IPS-18a (cell line): ENCODE results near the gene LCN9.

Experiments used
- H3K27ac ChIP-seq: one replicate; pipeline ENCODE4 v1.5.1; 2013; ENCODE audit warnings: low read length
- H3K27me3 ChIP-seq: one replicate; pipeline ENCODE4 v1.6.1; 2013; ENCODE audit warnings: mild to moderate bottlenecking, low read length; ENCODE audit not compliant: control insufficient read depth, insufficient read depth
- H3K36me3 ChIP-seq: one replicate; pipeline ENCODE4 v1.6.1; 2013; ENCODE audit warnings: low read depth, low read length; ENCODE audit not compliant: control insufficient read depth
- H3K4me1 ChIP-seq: one replicate; pipeline ENCODE4 v1.6.1; 2013; ENCODE audit warnings: low read depth, low read length; ENCODE audit not compliant: control insufficient read depth
- H3K4me3 ChIP-seq: one replicate; pipeline ENCODE4 v1.5.1; 2013; ENCODE audit warnings: low read length
- H3K9ac ChIP-seq: one replicate; pipeline ENCODE4 v1.6.1; 2013; ENCODE audit warnings: mild to moderate bottlenecking, low read length, moderate library complexity
- H3K9me3 ChIP-seq: one replicate; pipeline ENCODE4 v1.6.1; 2013; ENCODE audit warnings: low read depth, low read length; ENCODE audit not compliant: control insufficient read depth

LCN9 gene, protein sequence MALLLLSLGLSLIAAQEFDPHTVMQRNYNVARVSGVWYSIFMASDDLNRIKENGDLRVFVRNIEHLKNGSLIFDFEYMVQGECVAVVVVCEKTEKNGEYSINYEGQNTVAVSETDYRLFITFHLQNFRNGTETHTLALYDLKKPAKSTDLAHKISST

DNA sequence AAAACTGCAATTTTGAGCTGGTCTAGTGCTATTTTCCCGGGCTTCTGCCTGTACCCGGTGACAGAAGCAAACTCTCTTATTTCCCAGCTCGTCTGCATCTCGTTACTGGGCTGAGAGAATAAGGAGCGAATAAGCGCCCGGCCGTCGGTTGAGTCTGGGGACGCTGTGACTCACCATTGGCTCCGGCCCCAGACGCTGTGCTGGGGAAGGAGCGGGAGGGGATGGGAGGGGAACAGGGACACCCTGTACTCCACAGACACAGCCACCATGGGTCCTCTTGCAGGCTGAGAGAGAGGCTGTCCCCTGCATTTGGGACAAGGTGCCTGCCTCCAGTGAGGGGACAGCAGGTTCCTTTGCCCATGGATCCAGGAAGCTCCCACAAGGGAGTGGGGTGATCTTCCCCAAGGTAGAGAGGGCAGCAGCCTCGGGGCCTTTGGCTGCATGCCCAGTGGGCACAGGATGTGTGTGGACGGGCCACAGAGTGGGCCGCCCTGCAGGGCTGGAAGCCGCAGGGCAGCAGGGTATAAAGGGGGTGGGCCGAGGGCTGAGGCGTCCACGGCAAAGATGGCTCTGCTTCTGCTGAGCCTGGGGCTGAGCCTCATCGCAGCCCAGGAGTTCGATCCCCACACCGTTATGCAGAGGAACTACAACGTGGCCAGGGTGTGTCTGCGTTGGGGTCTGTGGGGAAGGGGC, at the start of gene LCN9:
TSS of gene LCN9 (plus strand) at position 552 of the 693 bp plus-strand sequence. CDS start at position 565, 13 bp downstream.
- no peak within 1 kb of the TSS for H3K27ac ChIP-seq
- H3K36me3 ChIP-seq = no peaks in the 10 kb centered on the region
- no peak within 1 kb of the TSS for H3K4me3 ChIP-seq
- H3K9ac ChIP-seq = no peak within 1 kb of the TSS
- H3K27me3 ChIP-seq = no peaks in the 10 kb centered on the region
- no peaks in the 10 kb centered on the region for H3K9me3 ChIP-seq
- peaks cover 2% of the 10 kb centered on the region for H3K4me1 ChIP-seq

DNA sequence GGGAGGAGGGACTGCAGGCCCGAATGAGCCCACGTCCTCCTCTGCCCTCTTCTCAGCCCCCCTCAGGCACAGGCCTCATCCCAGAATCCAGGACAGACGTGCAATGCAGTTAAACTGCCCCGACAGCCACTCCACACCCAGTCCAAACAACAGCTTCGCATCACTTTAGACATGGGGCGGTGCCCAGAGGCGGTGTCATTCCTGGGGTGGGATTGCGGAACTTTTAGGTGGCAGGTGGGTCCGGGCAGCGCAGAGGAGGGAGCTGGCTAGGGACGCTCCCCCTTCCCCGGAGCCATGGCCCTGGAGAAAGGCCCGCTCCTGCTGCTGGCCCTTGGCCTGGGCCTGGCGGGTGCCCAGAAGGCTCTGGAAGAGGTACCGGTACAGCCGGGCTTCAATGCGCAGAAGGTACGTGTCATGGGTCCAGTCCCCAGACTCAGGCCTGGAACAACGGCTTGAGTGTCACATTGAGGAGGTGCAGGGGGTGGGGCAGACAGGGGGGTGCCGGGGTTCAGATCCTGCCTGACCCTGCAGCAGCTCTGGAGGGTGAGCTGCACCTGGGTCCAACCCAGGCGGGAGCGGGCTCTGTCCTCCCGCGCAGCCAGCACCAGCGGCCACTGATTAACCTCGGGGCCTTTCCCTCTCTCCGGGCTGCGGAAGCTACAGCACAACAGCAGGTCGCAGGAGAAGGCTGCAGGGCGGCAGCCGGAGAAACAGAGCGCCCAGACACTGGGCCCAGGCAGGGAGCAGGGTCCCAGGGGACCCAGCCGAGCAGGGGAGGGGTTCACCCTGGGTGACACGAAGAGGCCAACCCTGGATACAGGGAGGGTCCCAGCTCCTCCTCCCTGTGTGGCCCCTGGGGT, 48.9 kb upstream of the LCN9 start:
- Histone ChIP-seq H3K4me3 (no peak overlapping the region), H3K4me1 (no peaks in the 10 kb centered on the region), H3K36me3 (no peaks in the 10 kb centered on the region), H3K9me3 (no peaks in the 10 kb centered on the region), H3K27ac (no peak overlapping the region), H3K27me3 (no peaks in the 10 kb centered on the region), H3K9ac (no peak overlapping the region)

DNA sequence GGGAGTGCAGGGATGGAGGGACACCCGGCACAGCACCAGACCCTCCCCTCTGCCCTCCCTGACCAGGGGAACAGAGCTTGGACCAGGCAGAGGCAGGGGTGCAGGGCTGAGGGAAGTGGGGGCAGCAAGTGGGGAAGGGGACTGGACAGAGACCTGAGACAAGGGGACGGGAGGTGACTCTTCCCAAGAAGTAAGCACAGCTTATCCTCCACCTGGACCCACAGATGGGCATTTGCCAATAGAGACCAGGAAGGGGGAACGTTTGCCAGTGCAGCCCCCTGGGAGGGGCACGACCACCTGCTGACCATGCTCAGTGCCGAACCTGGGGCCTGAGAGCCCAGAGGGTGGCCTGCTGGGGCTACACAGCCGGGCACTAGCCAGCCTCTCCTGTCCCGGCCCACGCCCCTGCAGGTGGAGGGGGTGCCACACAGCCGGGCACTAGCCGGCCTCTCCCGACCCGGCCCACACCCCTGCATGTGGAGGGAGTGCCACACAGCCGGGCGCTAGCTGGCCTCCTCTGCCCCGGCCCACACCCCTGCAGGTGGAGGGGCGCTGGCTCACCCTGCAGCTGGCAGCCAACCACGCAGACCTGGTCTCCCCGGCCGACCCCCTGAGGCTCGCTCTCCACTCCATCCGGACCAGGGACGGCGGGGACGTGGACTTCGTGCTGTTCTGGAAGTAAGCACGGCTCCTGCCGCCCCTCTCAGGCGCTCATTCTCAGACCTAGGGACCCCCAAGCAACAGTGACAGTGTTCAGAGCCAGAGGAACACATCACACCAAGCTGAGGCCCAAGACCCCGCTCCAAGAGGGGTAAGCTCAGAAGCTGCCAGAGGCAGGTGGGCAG, 48.1 kb upstream of the LCN9 start:
- H3K27me3 ChIP-seq = no peaks in the 10 kb centered on the region
- no peak overlapping the region for H3K27ac ChIP-seq
- no peak overlapping the region for H3K4me3 ChIP-seq
- H3K4me1 ChIP-seq = no peaks in the 10 kb centered on the region
- no peaks in the 10 kb centered on the region for H3K36me3 ChIP-seq
- H3K9me3 ChIP-seq = no peaks in the 10 kb centered on the region
- H3K9ac ChIP-seq = no peak overlapping the region

DNA sequence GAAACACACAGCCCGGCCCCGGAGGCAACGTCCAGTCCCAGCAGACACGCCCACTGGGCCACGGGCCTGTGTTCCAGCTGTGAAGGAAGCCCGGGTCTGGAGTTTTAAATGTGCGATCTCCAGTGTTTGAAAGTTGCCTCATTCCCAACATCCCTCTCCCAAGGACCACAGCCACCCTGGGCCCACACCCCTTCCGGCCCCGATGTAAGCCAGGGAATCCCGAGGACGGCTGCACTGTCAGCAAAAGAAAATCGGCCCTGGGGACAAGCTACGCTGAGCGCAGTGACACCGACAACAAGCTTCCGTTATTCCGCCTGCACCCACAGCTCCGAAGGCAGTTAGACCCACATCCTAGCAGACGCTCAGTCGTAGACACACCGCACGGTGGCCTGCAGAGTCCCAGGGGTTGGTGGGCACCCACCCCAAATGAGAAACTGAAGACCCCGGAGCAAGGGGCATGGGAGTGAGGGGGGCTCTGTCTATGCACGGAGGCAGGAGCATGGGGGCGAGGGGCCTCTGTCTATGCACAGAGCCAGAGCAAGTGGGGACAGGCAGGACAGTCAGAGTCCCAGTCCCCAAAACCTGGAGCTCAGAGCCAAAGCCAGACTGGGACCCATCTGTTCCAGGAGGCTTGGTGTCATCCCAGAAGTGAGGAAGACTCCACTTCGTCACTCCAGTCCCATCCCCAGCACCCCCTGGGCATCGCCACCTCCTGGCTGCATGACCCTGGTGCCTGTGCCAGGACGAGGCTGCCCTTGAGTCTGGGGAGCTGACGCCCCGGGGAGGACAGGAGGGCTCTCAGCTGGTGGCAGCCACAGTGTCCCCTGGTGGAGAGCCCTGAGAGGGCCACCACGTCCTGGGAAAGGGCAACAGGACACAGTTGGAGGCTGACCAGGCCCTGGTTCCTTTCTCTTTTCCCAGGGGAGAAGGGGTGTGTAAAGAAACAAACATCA, 47.2 kb upstream of the LCN9 start:
- Histone ChIP-seq H3K27me3 (no peaks in the 10 kb centered on the region), H3K36me3 (no peaks in the 10 kb centered on the region), H3K27ac (no peak overlapping the region), H3K4me1 (no peaks in the 10 kb centered on the region), H3K9ac (no peak overlapping the region), H3K4me3 (no peak overlapping the region), H3K9me3 (no peaks in the 10 kb centered on the region)

DNA sequence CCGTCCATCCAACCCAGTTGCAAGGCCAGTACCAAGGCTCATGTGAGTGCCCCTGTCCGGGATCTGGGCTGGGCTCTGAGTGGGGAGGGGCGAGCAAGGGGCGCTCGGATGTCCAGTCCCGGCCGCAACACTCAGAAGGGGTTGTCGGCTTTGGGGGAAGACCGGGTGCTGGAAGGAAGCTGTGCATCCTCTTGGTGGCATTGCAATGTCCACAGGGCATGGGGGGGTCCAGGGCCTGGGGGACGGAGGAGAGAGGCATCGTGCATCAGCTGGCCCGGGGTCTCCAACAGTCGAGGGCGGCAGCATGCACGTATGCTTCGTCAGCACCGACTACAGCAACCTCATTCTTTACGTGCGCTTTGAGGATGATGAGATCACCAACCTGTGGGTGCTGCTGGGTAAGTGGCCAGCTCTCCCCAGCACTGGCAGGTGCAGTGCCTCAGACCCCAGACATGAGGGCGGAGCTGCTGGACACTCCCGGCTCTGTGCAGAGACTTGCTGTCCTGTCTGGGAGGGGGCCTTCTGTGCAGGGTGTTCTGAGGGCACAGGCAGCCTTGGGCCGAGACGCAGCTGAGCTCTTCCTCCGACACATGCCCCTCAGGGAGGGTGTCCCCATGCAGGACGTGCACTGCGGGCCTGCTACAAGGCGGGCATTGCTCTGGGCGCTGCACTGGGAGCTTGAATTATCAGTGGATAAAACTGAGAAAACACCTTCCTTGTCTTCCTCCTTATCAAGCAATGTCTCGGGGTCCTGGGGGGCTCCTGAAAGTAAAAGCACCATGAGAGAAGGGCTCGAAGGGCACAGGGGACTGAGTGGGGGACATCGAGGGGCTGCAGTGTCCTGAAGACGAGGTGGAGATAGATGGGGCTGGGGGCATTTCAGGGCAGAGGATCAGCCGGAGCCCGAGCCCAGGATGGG, 46.2 kb upstream of the LCN9 start:
- Histone ChIP-seq H3K9ac (no peak overlapping the region), H3K4me1 (no peaks in the 10 kb centered on the region), H3K36me3 (no peaks in the 10 kb centered on the region), H3K4me3 (no peak overlapping the region), H3K9me3 (no peaks in the 10 kb centered on the region), H3K27me3 (no peaks in the 10 kb centered on the region), H3K27ac (no peak overlapping the region)

DNA sequence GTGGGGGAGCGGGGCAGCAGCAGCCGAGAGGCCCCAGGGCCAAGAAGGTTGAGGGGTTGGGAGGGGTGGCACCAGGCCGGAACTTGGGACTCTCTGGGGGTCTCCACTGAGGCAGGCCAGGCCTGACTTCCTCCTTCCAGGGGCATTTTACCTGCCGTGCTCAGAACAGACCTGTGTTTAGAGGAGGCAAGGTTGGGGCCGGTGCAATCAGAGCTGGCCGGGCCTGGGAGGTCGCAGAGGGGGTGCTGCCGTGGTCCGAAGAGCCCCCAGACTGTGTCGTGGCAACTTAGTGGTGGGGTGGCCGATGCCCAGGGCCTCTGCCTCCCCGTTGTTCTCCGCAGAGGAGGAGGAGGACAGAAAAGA, 45.6 kb upstream of the LCN9 start:
- Histone ChIP-seq H3K4me3 (no peak overlapping the region), H3K4me1 (no peaks in the 10 kb centered on the region), H3K9ac (no peak overlapping the region), H3K27ac (no peak overlapping the region), H3K27me3 (no peaks in the 10 kb centered on the region), H3K9me3 (no peaks in the 10 kb centered on the region), H3K36me3 (no peaks in the 10 kb centered on the region)

DNA sequence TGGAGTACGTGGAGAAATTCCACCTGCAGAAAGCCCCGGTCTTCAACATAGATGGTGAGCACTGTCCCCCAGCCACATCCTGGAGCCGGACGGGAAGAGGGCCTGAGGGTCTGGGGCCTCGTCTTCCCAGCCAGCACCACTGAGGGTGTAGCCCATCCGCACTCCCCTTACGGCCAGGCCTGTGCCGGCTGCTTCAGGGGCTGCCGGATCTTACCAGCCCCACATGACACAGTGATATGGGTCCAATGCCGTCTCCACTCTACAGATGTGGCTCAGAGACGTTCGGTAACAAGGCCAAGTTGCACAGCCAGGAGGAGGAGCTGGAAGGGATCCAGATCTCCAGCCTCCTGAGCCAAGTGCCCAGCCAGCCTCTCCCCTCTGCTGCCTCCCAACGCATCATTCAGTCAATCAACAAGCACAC, 45.1 kb upstream of the LCN9 start:
- Histone ChIP-seq H3K27me3 (no peaks in the 10 kb centered on the region), H3K4me1 (no peaks in the 10 kb centered on the region)

DNA sequence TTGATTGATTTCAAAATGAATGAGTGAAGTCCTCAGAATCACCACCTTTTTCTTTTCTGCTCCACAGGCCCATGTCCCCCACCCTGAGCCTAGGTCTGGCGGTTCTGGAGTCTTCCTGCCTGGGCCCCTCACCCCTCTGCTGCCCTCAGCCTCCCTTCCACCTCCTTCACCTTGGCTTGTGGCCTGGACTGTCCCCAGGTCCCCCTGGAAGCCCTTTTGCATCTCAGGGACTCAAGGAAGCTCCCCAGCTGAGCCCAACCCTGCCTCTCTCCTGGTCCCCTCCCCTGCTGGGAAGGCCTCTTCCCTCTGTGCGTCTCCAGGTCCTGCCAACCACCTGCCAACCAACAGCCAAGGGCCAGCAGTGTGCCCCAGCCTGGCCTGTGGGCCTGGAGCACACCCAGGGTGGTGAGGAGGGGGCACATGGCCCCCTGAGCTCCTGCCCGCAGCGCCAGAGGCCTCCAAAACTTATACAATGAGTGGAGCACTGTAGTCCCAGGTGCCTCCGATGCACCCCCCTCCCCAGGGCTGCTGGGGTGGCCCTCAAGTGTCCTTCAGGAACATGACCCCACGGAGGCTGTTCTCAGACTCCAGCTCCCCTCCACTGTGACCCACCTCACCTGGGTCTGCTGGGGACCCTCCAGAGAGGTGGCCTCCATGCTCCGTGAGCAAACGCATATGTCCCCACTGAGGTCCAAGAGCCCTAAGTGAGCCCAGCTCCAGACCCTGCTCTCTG, 44.1 kb upstream of the LCN9 start:
- no peak overlapping the region for H3K27ac ChIP-seq
- no peak overlapping the region for H3K9ac ChIP-seq
- H3K4me3 ChIP-seq = no peak overlapping the region
- H3K36me3 ChIP-seq = no peaks in the 10 kb centered on the region
- H3K9me3 ChIP-seq = no peaks in the 10 kb centered on the region
- H3K4me1 ChIP-seq = no peaks in the 10 kb centered on the region
- H3K27me3 ChIP-seq = no peaks in the 10 kb centered on the region

More for the DNA sequence above, 45.1 kb upstream of the LCN9 start:
- no peak overlapping the region for H3K9ac ChIP-seq
- H3K4me3 ChIP-seq = no peak overlapping the region
- H3K27ac ChIP-seq = no peak overlapping the region
- no peaks in the 10 kb centered on the region for H3K36me3 ChIP-seq
- no peaks in the 10 kb centered on the region for H3K9me3 ChIP-seq

DNA sequence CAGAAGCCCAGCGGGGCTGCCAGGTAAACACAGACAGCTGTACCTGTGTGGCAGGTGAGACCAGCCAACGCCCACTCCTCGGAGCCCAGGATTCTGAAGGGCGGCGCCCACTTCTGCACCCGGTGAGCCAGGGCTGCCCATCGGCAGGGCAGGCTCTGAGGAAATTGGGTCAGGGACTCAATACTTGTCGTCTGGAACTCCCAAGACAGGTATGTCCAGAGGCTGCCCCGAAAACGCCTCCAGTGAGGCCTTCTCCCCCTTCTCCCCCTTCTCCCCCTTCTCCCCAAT, 43.6 kb upstream of the LCN9 start:
- Histone ChIP-seq H3K27me3 (no peaks in the 10 kb centered on the region), H3K4me3 (no peak overlapping the region), H3K9me3 (no peaks in the 10 kb centered on the region), H3K36me3 (no peaks in the 10 kb centered on the region), H3K4me1 (no peaks in the 10 kb centered on the region), H3K9ac (no peak overlapping the region), H3K27ac (no peak overlapping the region)
